Suppressor macrophage (primary cell): ENCODE results near the gene ZNF827.
"Not testable (repeated sequence)": the region's sequence is repeated elsewhere in the genome, so short reads cannot be mapped to it uniquely, and the experiment has no call there.

Experiments
- DNase-seq, 4 experiments: peaks; one replicate each; pipeline ENCODE4 v3.0.0-alpha.2; 2020 to 2022

ZNF827 gene

GRCh38 chr4:145865274-145865941 lies 73.2 kb downstream of the ZNF827 start:
- no peak for DNase-seq

DNA sequence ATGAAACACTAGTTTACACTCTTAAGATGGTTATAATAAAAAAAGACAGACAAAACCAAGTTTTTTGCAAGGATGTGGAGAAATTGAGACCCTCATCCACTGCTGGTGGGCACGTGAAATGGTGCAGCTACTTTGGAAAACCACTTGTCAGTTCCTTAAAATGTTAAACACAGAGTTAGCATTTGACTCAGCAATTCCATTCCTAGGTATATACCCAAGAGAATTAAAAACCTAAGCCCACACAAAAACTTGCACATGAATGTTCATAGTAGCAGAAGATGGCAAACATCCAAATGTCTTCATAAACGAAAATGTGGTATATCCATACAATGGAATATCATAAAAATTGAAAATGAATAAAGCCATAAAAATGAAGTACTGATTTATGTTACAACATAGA lies 75.4 kb downstream of the ZNF827 start:
- DNase-seq = no peak

- DNase-seq = no peak
These were observed 77.0 kb downstream of the ZNF827 start for GRCh38 chr4:145861336-145862318.

DNA sequence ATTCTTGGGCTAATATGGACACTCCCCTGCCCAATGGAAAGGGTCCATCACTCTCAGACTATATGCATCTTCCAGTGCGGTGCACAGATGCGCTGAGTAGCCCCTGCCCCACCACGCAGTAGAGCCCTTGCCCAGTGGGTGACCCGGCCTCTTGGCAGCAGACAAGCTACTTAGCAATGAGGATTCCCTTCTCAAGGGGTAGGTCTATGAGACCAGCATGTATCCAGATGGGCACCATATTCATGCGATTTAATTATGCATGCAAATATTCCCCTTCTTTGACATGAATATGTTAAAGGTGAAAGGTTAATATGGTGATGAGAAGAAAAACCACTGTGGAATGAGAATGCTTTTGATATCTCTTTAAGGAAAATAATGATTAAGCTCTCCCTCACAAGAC lies 77.7 kb downstream of the ZNF827 start:
- no peak for DNase-seq

DNA sequence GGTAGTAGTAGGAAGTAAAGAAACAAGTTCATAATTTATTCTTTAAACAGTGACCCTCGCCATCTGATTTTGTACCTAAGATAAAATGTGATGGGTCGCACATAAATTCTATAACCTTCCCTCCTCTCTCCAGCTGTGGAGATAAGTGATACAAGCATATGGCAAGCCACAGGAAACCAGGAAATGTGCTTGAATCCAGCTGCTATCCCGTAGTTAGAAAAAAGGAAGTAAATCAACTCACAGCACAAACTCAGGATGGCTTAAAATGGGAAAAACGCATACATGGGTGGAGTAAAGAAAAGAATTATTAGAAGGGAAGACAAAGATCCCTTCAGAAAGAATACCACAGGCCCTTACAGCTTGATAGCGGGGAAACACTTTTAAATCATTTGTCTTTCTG lies 78.2 kb downstream of the ZNF827 start:
- DNase-seq = peak in 2 of 4 experiments; percentile 9 to 14

GRCh38 chr4:145859926-145860325 lies 78.7 kb downstream of the ZNF827 start:
- no peak for DNase-seq

GRCh38 chr4:145859426-145859825 lies 79.2 kb downstream of the ZNF827 start:
- DNase-seq = no peak

GRCh38 chr4:145852256-145852839 lies 86.3 kb downstream of the ZNF827 start:
- DNase-seq = no peak

DNA sequence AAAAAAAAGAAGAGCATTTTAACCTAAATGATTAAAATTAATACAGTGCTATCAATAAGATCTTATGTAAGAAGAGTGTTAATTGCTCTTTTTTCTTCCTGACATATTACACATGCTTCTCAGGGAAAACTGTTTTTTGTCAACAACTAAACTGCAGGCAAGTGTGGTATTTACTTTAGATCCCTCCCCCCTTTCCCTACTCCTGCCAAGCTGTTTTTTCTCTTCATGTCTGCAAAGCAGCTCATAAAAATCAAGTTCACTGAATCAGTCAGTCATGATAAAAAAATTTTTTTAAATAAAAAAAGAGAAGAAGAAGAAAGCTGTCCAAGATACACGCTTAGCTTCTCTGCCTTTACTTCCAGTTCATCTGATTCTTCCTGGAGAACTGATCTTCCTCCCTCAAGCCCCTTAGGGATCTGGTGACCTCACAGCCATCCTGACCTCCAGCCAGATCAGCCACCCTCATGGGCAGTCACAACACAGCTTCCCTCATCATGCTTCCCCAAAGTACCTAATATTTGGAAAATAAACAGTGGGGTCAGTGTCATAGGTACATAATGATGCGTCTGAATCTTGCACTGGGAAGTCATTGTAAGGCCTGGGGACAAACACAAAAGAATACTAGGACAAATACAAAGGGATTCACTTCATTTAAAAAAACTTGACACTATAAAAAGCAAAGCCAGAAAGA lies 87.0 kb downstream of the ZNF827 start:
- DNase-seq = peak in 2 of 4 experiments; percentile 12 to 18

GRCh38 chr4:145847764-145848163 lies 90.9 kb downstream of the ZNF827 start:
- DNase-seq = no peak

DNA sequence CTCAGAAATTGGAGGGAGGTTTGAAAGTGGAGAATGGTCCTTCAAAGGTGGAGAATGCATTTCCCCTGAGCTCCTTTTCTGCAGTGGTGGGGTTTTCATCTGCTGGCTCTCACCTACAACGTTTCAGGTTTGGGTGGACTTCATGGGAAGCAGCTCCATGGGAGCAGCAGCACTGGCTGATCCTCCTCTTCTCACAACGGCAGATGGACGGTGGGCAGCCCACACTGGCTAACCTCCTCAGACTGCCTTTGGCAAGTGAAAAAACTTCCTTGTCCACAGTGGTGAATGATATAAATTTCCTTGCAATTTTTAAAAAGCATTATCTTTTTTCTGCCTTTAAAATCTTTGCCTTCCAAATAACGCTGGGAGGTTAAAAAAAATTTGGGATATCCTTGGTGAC lies 93.5 kb downstream of the ZNF827 start:
- no peak for DNase-seq

- no peak for DNase-seq
These were observed 95.0 kb downstream of the ZNF827 start for GRCh38 chr4:145843639-145844038.

DNA sequence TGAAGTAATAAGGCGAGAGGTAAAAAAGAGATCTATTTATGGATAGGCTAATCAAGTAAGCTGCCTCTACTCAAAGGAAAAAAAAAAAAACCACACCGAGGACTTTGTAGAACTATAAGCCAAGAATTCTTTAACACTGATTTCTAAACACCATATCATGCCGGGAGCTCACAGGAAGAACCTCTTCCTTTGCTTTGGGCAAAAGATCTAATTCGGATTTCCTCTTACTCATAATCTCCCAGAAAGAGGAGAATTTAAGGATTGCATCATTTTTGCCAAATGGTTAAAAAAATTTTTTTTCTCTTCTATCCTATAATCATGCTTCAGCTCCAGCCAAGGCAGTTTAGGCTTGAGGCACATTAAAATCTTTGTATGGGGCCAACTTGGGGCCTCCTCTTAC lies 95.5 kb downstream of the ZNF827 start:
- DNase-seq = peak in 2 of 4 experiments; percentile 36 to 41

- no peak for DNase-seq
These were observed 96.3 kb downstream of the ZNF827 start for GRCh38 chr4:145842224-145842887.

DNA sequence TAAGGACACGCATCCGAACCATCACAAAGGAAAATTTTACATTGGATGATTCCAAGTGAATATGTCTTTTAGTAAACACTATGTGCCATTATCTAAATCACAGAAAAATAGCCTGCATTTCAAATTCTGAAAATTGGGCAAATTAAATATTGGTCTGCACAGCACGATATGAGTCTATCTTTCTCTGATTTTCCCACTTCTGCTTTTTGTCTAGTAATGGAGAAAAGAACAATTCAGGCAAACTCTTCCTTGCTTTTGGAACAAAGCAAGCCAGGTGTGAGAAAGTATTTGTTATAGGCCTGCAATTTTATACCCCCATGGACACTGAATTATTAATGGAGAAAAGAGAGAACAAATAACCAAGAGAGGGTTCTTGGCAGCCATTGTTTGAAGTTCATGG lies 97.8 kb downstream of the ZNF827 start:
- no peak for DNase-seq

DNA sequence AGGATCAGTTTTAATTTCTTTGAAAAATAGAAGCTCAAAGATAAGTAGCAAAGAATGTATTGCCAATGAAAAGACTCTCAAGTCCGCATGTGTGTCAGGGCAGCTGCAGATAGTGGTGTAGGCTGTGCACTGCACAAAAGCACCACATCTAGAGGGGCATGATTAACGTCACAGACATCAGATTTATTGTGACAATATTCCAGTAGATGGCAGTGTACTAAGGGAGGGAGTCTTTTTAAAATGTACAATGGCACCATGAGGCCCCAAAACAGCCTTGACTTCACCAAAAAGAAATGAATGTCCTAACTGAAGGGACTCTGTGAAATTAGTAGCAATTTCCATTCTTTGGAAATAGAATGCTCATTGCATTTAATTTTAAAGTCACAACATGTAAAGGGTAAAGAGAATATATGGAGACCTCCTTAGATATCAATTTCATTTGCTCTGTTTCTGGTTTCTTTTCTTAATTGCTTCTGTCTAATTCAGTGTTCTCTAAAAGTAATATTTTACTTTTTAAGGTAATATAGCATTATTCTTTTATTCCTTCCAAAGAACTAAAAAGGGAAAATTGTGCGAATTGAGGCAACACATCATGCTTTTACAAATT lies 98.4 kb downstream of the ZNF827 start:
- peak; percentile 14 to 60 (median 36) for DNase-seq

DNA sequence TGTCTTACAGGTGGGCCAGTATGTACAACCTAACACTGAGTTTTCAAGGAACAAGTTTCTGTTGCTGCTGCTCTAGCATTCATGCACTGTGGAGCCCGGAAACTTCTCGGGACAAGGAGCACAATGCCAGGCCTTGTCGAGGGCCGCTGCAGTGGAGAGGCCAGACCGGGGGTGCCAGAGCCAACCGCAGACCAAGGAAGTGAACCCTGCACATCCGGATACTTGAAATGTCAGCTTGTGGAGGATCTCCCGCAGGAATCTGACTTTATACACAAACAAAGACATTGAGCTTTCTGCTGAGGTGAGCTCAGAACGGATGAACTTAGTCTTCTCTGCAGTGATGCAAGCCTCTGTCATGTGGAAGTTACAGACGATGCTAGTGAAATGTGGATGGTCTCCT lies 99.5 kb downstream of the ZNF827 start:
- no peak for DNase-seq

DNA sequence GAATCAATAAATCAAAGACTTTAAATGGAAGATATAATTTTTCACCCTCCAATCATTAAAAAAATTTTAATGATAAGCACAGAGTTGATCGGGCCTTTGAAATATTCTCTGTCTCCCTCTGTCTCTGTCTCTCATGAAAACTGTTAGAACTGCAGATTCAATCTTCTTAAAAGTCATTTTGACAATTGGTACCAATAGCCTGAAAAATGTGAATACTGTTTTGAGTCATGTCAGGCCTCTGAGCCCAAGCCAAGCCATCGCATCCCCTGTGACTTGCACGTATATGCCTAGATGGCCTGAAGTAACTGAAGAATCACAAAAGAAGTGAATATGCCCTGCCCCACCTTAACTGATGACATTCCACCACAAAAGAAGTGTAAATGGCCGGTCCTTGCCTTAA lies 106.2 kb downstream of the ZNF827 start:
- not testable (repeated sequence) for DNase-seq

- DNase-seq = peak; percentile 56 to 90 (median 75)
These were observed 107.9 kb downstream of the ZNF827 start for GRCh38 chr4:145830699-145831098.

GRCh38 chr4:145829629-145830395 lies 108.8 kb downstream of the ZNF827 start:
- DNase-seq = no peak
